Activated T-cell treated with anti-CD3 and anti-CD28 coated beads for 24 hours (primary cell): ENCODE data around the gene TPCN1.

Experiments
- DNase-seq: peaks from one replicate; pipeline ENCODE4 v3.0.0-alpha.2; 2020; ENCODE audit warnings: low read depth

TPCN1 gene

GRCh38 chr12:113242026-113242418 lies 20.8 kb downstream of the TPCN1 start:
- no peak for DNase-seq

DNA sequence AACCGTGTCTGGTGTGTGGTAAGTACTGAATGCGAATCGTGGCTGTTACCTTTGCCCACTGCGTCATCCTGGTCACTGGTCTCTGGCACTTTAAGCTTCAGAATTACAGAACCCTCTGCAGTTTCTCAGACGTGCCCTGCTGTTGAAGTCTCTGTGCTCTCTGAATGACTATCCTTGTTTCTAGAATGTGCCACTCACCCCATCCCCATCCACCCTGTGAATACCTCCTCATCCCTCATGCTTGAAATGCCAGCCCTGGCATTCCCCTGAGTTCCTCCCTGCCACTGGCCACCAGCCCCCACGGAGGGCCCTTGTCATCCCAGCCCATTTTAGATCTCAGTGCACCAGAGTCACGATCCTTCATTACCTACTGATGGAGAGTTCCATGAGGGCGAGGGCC lies 21.3 kb downstream of the TPCN1 start:
- no peak for DNase-seq

- no peak for DNase-seq
Observed at GRCh38 chr12:113244047-113244460, 22.8 kb downstream of the TPCN1 start.

DNA sequence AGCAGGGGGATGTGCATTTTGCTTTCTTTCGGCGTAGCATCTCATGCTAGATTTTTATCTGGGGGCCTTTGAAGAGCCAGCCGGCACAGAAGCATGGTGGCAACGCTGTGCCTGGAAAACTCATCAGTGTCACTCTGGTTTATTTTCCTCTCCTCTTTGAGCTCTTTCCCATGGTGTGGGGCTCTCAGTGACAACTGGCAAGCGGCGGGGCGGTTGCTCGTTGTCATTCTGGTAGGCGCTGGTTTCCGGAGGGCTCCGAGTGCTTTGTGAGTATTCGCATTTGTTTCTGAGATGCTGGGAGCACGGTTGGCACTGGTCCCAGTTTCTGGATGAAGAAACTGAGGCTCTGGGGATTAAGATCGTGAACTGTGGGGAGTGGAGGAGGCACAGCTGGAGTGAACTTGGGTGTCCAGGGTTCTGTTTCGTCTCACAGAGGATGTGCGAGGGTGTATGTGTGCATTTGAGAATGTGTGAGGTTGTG lies 23.3 kb downstream of the TPCN1 start:
- no peak for DNase-seq

GRCh38 chr12:113245695-113246477 lies 24.6 kb downstream of the TPCN1 start:
- DNase-seq, result no peak

- no peak for DNase-seq
Observed at GRCh38 chr12:113246478-113247122, 25.3 kb downstream of the TPCN1 start.

GRCh38 chr12:113247123-113248050 lies 26.1 kb downstream of the TPCN1 start:
- DNase-seq, result no peak

DNA sequence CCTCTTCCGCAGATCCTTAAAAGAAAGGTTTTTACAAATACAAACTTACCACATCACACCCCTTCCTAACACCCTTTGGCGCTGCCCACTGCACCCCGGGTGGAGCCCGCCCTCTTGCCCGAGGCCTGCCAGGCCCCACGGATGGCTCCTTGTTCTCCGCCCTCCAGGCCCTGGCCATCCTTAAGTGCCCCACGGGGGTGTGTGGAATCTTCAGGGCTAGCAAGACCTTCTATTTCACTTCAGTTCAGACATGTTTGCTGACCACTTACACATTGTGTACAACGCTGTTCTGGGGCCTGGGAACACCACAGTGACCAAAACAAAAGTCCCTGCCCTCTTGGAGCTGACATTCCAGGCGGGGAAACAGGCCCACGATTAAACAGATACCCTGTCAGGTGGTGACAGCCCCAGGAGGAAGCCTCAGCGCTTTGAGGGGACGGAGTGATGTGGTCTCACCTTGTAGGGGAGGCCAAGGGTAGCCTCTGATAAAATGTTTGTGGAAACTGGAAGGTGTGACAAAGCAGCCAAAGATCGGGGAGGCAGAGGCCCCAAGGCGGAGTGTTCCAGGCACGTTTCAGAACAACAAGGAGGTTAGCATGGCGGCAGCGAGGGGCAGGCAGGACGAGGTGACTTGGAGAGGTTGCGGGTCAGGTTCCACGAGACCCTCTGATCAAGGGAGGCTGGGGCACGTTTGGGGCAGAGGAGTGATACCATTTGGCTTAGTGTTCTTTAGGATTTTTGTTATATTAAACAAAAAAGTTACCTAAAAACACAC lies 27.0 kb downstream of the TPCN1 start:
- no peak for DNase-seq

DNA sequence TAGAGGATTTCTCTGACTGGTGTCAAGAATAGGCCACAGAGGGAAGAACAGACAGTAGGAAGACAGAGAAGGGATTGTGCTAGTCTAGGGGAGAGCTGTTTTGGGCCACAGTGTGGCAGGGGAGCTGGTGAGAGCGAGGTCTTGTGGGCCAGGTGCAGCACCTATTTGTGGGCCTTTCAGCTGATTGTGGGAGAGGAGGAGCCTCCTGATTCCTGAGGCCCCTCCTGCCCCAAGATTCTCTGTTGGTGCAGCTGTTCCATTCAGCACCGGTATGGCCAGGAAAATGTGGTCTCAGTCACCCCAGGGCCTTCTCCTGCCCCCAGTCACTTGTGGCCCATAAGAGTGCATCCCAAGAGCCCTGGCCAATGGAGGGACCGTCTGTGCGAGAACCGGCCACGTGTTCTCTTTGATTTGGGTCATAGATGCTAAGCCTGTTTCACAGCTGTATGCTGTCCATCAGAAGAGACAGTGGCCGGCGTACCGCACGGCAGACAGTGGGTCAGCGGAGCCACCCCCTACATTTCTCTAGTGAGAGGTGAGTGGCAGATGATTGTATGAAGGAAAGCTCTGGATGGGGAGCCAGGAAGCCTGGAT lies 27.7 kb downstream of the TPCN1 start:
- no peak for DNase-seq

- no peak for DNase-seq
Observed at GRCh38 chr12:113249546-113249945, 28.3 kb downstream of the TPCN1 start.

DNA sequence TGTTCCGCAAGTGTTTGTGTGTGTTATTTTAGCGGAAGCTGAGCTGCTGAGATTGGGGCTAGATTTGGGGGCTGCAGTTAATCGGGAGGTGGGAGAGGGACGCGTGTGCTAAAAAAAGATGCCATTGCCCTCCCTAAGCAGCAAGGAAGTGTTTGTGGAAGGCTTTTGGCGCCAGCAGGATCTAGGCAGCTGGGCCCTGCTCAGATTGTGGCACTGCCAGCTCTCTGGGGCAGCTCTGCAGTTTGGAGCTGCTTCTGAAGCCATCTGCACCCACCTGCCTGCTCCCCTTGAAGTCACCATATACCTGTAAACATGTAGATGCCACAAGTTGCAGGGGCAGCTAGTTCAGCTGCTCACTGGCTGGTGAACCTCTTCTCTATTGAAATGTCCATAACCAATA lies 28.8 kb downstream of the TPCN1 start:
- DNase-seq, result no peak

- DNase-seq, result no peak
Observed at GRCh38 chr12:113251404-113252070, 30.3 kb downstream of the TPCN1 start.

DNA sequence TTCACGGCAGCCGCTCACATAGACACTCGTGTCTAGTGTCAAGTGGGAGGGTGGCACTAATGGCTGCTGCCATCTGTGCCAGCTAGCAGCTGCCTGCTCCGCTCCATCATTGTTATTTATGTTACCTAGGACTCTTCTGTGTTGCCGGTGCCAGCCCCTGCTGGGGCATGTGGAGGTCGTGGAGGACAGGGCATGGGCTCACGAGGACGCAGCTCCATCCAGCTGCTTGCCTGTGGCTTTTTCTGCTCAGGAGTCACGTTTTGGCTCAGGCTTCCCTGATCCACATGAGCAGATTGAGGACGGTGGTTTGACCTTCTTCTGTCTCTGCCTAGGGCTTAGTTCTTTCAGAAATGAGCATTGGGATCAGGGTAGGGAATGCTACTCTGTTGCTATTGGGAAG lies 31.2 kb downstream of the TPCN1 start:
- no peak for DNase-seq

GRCh38 chr12:113253532-113254285 lies 32.4 kb downstream of the TPCN1 start:
- DNase-seq, result no peak

DNA sequence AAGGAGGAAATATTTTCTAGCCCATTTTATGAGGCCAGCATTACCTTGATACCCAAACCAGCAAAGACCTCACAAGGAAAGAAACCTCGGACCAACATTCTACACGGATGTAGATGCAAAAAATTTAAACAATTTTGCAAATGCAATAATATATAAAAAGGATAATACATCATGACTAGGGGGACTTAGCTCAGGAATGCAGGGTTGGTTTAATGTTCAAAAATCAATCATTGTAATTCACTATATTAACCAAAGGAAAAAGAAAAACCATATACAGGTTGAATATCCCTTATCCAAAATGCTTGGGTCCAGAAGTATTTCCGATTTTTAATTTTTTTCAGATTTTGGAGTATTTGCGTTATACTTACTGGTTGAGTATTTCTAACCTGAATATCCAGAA lies 33.0 kb downstream of the TPCN1 start:
- DNase-seq, result no peak

- no peak for DNase-seq
Observed at GRCh38 chr12:113257564-113257963, 36.3 kb downstream of the TPCN1 start.

DNA sequence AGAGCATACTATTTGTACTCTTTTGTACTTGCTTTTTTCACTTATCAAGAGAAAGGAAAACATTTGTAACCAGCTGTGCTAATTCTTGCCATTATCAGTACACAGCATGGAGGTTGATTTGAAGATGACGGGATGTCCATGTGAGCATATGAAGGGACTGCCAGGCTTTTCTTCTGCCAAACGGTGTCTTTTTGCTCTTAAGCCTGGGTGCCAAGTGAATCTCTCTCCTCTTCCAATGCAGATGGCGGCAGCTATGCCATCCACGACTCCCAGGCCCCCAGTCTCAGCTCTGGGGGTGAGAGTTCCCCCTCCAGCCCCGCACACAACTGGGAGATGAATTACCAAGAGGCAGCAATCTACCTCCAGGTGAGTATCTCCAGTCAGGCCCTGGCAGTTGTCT lies 38.9 kb downstream of the TPCN1 start:
- no peak for DNase-seq

DNA sequence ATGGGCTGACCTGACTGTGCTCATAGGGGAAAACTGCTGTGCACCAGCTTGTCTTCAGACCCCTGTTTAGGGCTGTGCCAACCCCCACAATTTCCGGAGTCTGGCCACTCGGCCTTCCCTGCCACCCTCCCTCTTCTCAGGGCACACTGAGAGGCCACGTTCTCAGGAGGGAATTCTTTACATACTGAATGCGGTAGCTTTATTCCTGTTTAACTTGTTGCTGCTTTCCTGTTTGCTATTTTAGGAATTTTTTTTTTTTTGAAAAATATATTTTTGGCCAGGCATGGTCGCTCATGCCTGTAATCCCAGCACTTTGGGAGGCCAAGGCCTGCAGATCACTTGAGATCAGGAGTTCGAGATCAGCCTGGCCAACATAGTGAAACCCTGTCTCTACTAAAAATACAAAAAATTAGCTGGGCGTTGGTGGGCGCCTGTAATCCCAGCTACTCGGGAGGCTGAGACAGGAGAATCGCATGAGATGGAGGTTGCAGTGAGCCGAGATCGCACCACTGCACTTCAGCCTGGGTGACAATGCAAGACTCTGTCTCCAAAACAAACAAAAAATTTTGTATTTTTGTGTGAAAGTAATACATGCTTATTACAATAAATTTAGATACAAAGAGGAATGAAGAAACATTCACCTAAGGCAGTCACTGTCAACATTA lies 39.5 kb downstream of the TPCN1 start:
- no peak for DNase-seq

DNA sequence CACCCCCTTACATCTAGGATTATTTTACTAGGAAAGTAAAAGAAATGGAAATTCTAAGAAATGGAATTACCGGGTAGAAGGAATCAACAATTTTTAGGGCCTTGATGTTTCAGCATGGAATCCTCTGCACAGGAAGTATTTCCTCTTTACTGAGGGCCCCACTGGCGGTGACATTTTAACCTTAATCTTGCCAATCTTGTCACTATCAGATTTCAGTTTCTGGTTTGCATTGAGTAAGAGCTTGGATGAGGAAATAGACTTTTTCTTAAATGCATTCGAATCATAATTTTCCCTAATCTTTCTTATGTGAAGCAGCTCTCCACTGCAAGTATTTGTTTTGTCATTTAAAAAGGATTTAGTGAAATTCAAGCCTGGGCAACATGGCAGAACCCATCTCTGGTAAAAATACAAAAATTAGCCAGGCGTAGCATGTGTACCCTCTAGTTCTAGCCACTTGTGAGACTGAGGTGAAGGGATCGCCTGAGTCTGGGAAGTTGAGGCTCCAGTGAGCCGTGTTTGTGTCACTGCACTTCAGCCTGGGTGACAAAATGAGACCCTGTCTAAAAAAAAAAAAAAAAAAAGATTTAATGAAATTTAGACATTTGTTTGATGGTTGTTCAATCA lies 40.7 kb downstream of the TPCN1 start:
- peak; percentile 12 for DNase-seq
